BE2C (cell line): ENCODE data around the gene TBC1D5.

Experiments
- DNase-seq: peaks from one replicate; pipeline ENCODE4 v3.0.0-alpha.2; 2020
- H3K27me3 ChIP-seq: fragments of 250-450 bp; sonication (Bioruptor Pico); 2 replicates; pipeline ENCODE4 v1.5.1; 2020; ENCODE audit warnings: mild to moderate bottlenecking
- H3K36me3 ChIP-seq: fragments of 250-450 bp; sonication (Bioruptor Pico); 2 replicates; pipeline ENCODE4 v1.5.1; 2020; ENCODE audit warnings: mild to moderate bottlenecking
- H3K4me1 ChIP-seq: fragments of 250-450 bp; sonication (Bioruptor Pico); 2 replicates; pipeline ENCODE4 v1.5.1; 2020
- H3K4me3 ChIP-seq: 2 replicates; pipeline ENCODE4 v1.5.1; 2011; ENCODE audit warnings: low read depth, low read length
- H3K9me3 ChIP-seq: fragments of 250-450 bp; sonication (Bioruptor Pico); 2 replicates; pipeline ENCODE4 v1.5.1; 2020
- CTCF ChIP-seq: IDR thresholded peaks from 2 replicates; pipeline ENCODE4 v1.5.1; 2012; ENCODE audit warnings: mild to moderate bottlenecking, low read depth, low read length

TBC1D5 gene

DNA sequence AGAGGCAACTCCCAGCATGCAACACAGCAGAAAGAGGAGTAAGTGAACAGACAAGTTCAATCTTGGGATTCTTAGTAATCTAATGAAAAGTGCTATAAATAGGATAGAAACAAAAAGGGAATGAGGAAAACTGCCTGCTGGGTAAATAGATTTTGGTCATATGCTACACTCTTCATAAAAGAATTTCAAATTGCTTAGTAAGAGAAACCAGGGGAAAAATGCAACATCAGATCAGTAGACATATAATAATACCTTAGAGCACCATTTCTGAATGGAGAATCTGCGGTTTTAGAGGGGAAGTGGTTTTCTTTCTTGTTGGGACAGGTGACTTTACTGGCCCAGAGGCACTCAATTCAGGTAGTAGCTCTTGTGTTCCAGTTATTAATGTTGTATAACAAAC is 13.4 kb upstream of the TBC1D5 start:
- TF ChIP-seq CTCF = no peak
- Histone ChIP-seq H3K27me3 (no peaks in the 10 kb centered on the region), H3K36me3 (no peaks in the 10 kb centered on the region), H3K9me3 (no peaks in the 10 kb centered on the region), H3K4me1 (no peaks in the 10 kb centered on the region), H3K4me3 (no peak overlapping the region)
- DNase-seq = no peak

DNA sequence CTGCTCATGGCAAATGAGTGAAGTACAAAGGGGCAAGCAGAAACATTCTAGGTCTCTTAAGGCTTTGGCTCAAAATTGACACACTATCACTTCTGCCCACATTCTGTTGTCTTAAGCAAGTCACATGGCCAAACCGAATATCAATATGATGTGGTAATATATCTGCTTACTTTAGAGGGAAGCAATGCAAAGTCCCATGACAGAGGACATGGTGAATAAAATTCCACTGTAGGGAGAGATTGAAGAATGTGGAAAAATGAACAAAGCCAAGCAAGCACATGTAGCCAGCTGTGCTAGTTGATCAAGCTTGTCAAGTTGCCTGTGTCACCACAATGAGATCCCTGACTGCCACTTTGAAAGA is 11.2 kb upstream of the TBC1D5 start:
- DNase-seq = no peak
- Histone ChIP-seq H3K27me3 (no peaks in the 10 kb centered on the region), H3K9me3 (no peaks in the 10 kb centered on the region), H3K4me3 (no peak overlapping the region), H3K36me3 (no peaks in the 10 kb centered on the region), H3K4me1 (no peaks in the 10 kb centered on the region)
- no peak for TF ChIP-seq CTCF

- no peak for TF ChIP-seq CTCF
Measured at GRCh38 chr3:17752876-17753631, 10.6 kb upstream of the TBC1D5 start.

GRCh38 chr3:17752436-17752835 is 10.0 kb upstream of the TBC1D5 start:
- no peak for DNase-seq
- no peaks in the 10 kb centered on the region for H3K4me1 ChIP-seq
- no peaks in the 10 kb centered on the region for H3K9me3 ChIP-seq
- no peaks in the 10 kb centered on the region for H3K36me3 ChIP-seq
- no peaks in the 10 kb centered on the region for H3K27me3 ChIP-seq
- TF ChIP-seq CTCF = no peak
- H3K4me3 ChIP-seq = no peak overlapping the region

More at GRCh38 chr3:17752876-17753631, 10.6 kb upstream of the TBC1D5 start:
- H3K36me3 ChIP-seq = no peaks in the 10 kb centered on the region
- H3K9me3 ChIP-seq = no peaks in the 10 kb centered on the region
- no peak overlapping the region for H3K4me3 ChIP-seq
- H3K4me1 ChIP-seq = no peaks in the 10 kb centered on the region
- H3K27me3 ChIP-seq = no peaks in the 10 kb centered on the region
- DNase-seq = no peak

DNA sequence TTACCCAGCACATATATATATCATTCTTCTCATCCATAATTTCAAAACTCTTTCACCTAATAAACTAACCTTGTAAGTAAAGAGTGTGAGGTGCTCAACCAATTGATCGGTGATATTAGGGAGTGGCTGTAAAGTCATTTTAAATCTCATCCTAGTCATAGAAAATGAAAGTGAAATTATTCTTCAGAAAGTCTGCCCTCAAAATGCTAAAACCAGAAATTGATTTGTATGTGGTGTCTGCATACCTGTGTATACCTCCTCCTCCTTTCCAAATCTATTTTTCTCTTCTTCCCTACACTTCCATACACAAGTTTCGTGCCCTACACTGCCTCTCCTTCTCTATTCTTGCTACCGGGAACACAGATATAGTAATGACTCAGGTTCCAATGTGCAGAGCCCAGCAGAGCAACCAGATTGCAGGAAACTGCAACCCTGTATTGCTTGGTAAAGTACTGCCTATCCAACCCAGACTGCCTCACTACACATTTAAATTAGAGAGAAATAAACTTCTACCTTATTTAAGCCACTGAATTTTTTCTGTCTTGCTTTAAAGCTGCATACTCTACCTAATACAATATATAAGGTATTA is 7.4 kb upstream of the TBC1D5 start:
- no peaks in the 10 kb centered on the region for H3K36me3 ChIP-seq
- no peak overlapping the region for H3K4me3 ChIP-seq
- no peaks in the 10 kb centered on the region for H3K4me1 ChIP-seq
- no peak for DNase-seq
- TF ChIP-seq CTCF = no peak
- H3K9me3 ChIP-seq = no peaks in the 10 kb centered on the region
- H3K27me3 ChIP-seq = no peaks in the 10 kb centered on the region

- Histone ChIP-seq H3K36me3 (no peaks in the 10 kb centered on the region), H3K4me3 (no peak overlapping the region), H3K4me1 (no peaks in the 10 kb centered on the region), H3K9me3 (no peaks in the 10 kb centered on the region), H3K27me3 (no peaks in the 10 kb centered on the region)
- DNase-seq = no peak
- no peak for TF ChIP-seq CTCF
Measured at GRCh38 chr3:17749281-17749680, 6.8 kb upstream of the TBC1D5 start.
